NT2/D1 (cell line): ENCODE measurements around the gene CXorf38.
A peak's percentile ranks its signal among the peaks of the same experiment; 100 is the strongest.

Experiments
- DNase-seq: peaks from one replicate; pipeline ENCODE4 v3.0.0-alpha.2; 2011; ENCODE audit warnings: low read depth, low spot score
- H3K27me3 ChIP-seq: 2 replicates; pipeline ENCODE4 v1.6.0; 2011; ENCODE audit warnings: mild to moderate bottlenecking; ENCODE audit not compliant: insufficient read length, insufficient read depth
- H3K36me3 ChIP-seq: 2 replicates; pipeline ENCODE4 v1.6.1; 2011; ENCODE audit warnings: mild to moderate bottlenecking, low read length, mixed read lengths; ENCODE audit not compliant: insufficient read depth, insufficient read length
- H3K4me1 ChIP-seq: 2 replicates; pipeline ENCODE4 v1.5.1; 2011; ENCODE audit not compliant: insufficient read depth, insufficient read length
- H3K4me3 ChIP-seq: 2 replicates; pipeline ENCODE4 v1.5.1; 2011; ENCODE audit warnings: low read depth; ENCODE audit not compliant: insufficient read length
- H3K9ac ChIP-seq: 2 replicates; pipeline ENCODE4 v1.6.0; 2011; ENCODE audit warnings: low read depth; ENCODE audit not compliant: insufficient read length
- H3K9me3 ChIP-seq: 2 replicates; pipeline ENCODE4 v1.5.1; 2011; ENCODE audit warnings: mild to moderate bottlenecking, low read length; ENCODE audit not compliant: insufficient read depth
- SUZ12 ChIP-seq: IDR thresholded peaks from 2 replicates; pipeline ENCODE4 v1.6.1; 2011; ENCODE audit not compliant: insufficient read length, insufficient read depth; ENCODE audit errors: extremely low read depth
- YY1 ChIP-seq: IDR thresholded peaks from 2 replicates; pipeline ENCODE4 v1.6.1; 2011; ENCODE audit not compliant: insufficient read length, insufficient read depth
- ZNF274 ChIP-seq: IDR thresholded peaks from 2 replicates; pipeline ENCODE4 v1.6.1; 2011; ENCODE audit warnings: mild to moderate bottlenecking, low read depth, low read length

CXorf38 gene

DNA sequence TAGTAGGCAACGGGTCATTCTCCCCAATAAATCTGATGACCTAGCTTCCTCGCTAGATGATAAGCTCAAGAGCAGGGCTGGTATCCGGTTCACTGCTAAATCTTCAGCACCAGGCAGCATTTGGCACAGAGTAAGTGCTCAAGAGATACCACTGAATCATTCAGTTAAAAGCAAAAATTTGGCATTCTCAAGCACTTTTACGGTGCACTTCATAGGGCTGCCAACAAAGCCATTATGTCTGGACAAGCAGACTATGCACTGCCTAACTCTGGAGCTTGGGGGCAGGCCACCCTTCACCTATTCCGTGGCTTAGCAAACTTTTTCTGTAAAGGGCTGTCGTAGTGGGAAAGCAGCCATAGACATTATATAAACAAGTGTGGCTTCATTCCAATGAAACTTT, 23.8 kb upstream of the CXorf38 start:
- no peaks in the 10 kb centered on the region for H3K4me1 ChIP-seq
- H3K4me3 ChIP-seq = no peak overlapping the region
- DNase-seq = no peak
- no peaks in the 10 kb centered on the region for H3K9me3 ChIP-seq
- no peak overlapping the region for H3K9ac ChIP-seq
- H3K27me3 ChIP-seq = no peaks in the 10 kb centered on the region
- no peak for TF ChIP-seq SUZ12
- no peak for TF ChIP-seq YY1
- TF ChIP-seq ZNF274 = no peak
- H3K36me3 ChIP-seq = peaks cover 90% of the 10 kb centered on the region

DNA sequence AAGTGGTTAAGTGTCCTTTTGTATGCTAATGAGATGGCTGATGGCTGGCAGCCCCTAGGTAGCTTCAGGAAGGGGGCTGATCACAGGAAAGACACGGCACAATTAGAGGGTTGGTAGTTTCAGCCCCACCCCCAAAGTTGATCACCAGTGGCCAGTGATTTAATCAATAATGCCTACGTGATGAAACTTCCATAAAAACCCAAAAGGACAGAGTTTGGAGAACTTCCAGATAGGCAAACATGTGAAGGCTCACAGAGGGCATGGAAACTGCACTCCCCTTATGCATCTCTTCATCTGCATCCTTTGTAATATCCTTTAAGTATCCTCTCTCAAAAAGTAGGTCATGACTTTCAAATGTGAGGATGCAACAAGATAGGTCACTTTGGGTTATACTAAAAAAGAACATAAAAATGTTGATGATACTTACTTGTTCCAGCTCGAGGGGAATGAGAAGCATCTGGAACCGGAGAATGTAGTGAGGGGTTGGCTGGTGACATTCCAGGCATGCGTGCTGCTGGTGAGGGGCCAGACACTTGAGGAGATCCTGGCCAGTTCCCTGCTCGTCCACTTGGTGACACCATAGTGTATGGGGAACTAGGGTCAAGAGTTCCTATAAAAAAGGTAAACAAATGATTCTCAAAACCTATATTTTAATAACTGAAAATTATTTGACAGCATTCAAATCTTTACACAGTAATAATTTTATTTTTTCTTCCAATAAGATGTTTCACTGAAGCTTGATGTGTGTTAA, 16.7 kb upstream of the CXorf38 start:
- no peak overlapping the region for H3K4me3 ChIP-seq
- H3K36me3 ChIP-seq = peaks cover 80% of the 10 kb centered on the region
- no peak for TF ChIP-seq YY1
- no peak for TF ChIP-seq ZNF274
- no peak for TF ChIP-seq SUZ12
- no peaks in the 10 kb centered on the region for H3K4me1 ChIP-seq
- H3K27me3 ChIP-seq = no peaks in the 10 kb centered on the region
- DNase-seq = peak; percentile 43
- H3K9me3 ChIP-seq = no peaks in the 10 kb centered on the region
- H3K9ac ChIP-seq = no peak overlapping the region

DNA sequence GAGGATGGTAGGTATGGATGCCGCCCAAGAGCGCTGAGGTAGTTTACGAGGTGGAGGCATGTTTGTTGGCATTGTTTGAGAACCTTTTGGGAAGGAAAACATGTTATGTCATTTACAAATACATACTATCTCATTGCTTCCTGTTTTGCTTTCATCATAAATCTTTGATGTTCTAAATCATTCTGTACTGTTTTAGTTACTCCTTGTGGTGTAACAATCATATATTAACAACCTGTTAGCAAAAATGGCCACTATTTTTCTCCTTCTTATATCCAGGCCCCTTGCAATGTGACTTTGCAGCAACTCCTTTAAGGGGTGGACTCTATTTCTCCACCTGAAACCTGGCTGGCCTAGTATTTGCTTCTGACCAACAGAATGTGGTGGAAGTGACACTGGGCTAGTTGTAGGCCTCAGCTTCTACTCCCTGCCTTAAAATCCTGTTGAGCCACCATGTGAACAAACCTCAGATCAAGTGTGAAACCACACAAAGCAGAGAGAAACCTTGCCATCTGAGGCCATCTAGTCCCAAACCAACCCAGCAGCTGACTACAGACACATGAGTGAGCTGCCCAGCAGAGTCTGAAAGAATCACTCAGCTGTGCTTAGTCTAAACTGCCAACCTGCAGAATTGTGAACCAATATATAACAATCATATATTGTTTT, 15.8 kb upstream of the CXorf38 start:
- Histone ChIP-seq H3K36me3 (peaks cover 79% of the 10 kb centered on the region), H3K9me3 (no peaks in the 10 kb centered on the region), H3K4me1 (no peaks in the 10 kb centered on the region), H3K27me3 (no peaks in the 10 kb centered on the region), H3K4me3 (no peak overlapping the region), H3K9ac (no peak overlapping the region)
- no peak for DNase-seq
- TF ChIP-seq SUZ12 = no peak
- TF ChIP-seq YY1 = no peak

- DNase-seq = no peak
- no peaks in the 10 kb centered on the region for H3K9me3 ChIP-seq
- H3K4me3 ChIP-seq = no peak overlapping the region
- no peak overlapping the region for H3K9ac ChIP-seq
- no peaks in the 10 kb centered on the region for H3K4me1 ChIP-seq
- peaks cover 74% of the 10 kb centered on the region for H3K36me3 ChIP-seq
- TF ChIP-seq ZNF274 = no peak
- no peak for TF ChIP-seq SUZ12
- no peak for TF ChIP-seq YY1
- no peaks in the 10 kb centered on the region for H3K27me3 ChIP-seq
Measured at GRCh38 chrX:40661489-40661888, 14.1 kb upstream of the CXorf38 start.

DNA sequence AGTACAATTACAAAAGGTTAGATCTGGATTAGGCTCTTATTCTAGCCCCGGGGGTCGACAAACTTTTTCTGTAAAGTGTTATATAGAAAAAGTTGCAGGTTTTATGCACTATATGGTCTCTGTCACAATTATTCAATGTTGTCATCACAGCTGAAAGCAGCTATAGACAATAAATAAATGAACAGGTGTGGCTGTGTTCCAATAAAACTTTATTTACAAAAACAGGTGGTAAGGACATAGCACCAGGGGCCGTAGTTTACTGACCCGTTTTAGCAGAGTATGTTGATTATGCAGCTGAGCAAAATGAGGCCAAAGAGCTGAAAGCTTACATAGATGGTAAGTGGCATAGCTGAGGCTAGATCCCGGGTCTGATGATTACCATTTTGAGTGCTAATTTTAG, 13.0 kb upstream of the CXorf38 start:
- H3K9me3 ChIP-seq = no peaks in the 10 kb centered on the region
- H3K36me3 ChIP-seq = peaks cover 67% of the 10 kb centered on the region
- DNase-seq = no peak
- H3K9ac ChIP-seq = no peak overlapping the region
- H3K27me3 ChIP-seq = no peaks in the 10 kb centered on the region
- no peaks in the 10 kb centered on the region for H3K4me1 ChIP-seq
- TF ChIP-seq ZNF274 = no peak
- TF ChIP-seq YY1 = no peak
- no peak for TF ChIP-seq SUZ12
- no peak overlapping the region for H3K4me3 ChIP-seq

DNA sequence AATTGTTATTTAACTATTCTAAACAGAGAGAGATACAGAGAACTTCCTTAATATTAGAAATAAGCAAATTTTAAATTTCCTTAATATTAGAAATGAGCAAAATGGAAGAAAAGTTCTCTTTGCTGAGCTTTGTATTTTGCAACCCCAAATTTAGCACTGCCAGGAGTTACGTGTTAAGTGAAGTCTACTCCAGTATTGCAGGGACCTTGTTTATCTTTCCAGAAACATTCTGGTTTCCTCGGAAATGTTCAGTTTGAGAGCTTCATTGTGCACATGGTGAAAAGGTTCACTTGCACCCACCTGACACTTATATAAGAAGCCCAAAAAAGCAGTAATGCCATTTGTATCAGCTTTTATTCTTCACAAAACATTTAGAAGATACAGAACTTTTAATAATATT, 6.2 kb upstream of the CXorf38 start:
- Histone ChIP-seq H3K4me1 (no peaks in the 10 kb centered on the region), H3K36me3 (peaks cover 73% of the 10 kb centered on the region), H3K9me3 (no peaks in the 10 kb centered on the region), H3K4me3 (no peak overlapping the region), H3K9ac (no peak overlapping the region), H3K27me3 (no peaks in the 10 kb centered on the region)
- DNase-seq = no peak
- TF ChIP-seq SUZ12 (no peak), YY1 (no peak), ZNF274 (no peak)

DNA sequence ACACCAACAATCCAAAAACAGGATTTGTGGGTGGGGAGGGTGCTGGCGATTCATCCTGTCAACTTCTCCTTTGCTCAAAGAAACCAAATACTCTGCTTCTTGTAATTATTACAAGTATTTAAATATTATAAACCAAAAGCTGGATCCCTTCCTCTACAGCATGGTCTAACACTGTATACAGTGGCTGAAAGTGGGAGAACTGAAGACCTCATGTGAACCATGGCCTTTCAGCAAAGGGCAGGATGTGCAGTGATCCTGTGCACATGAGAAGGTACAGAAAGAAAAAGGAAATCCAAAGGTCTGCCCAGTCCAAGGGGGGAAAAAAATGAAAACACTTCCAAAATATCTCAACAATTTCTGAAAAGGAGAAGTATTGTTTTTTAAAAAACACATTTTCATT, 5.3 kb upstream of the CXorf38 start:
- no peaks in the 10 kb centered on the region for H3K4me1 ChIP-seq
- no peak overlapping the region for H3K4me3 ChIP-seq
- H3K9me3 ChIP-seq = no peaks in the 10 kb centered on the region
- H3K9ac ChIP-seq = no peak overlapping the region
- TF ChIP-seq ZNF274 (no peak), YY1 (no peak), SUZ12 (no peak)
- H3K36me3 ChIP-seq = peaks cover 68% of the 10 kb centered on the region
- DNase-seq = no peak
- no peaks in the 10 kb centered on the region for H3K27me3 ChIP-seq
